Upper lobe of left lung (tissue), 6 donors: ENCODE results near the gene COTL1. TPM values are rescaled to one million over a fixed set of nuclear protein-coding genes. Genes with fewer than 3 reads are reported as not detected.
A peak's percentile ranks its signal among the peaks of the same experiment; 100 is the strongest.

Source experiments
- ATAC-seq, 2 donors: fragments of 200-7000 bp; cut with Tn5 transposase; one replicate each; pipeline ENCODE4 v1.9.1; 2022; ENCODE audit warnings: mild to moderate bottlenecking in 2 of 2, moderate library complexity in 2 of 2; ENCODE audit not compliant: low FRiP score in 2 of 2
- DNase-seq, 2 donors: peaks; one replicate each; pipeline ENCODE4 v3.0.0-alpha.2; 2019 to 2020
- H3K27ac ChIP-seq, 4 donors: fragments of 200-600 bp; sonication (generic); one replicate each; pipeline ENCODE4 v1.5.1; 2016 to 2019
- H3K27me3 ChIP-seq, 4 donors: fragments of 200-600 bp; sonication (generic); one replicate each; pipeline ENCODE4 v1.5.1; 2017 to 2019
- H3K36me3 ChIP-seq, 4 donors: fragments of 200-600 bp; sonication (generic); one replicate each; pipeline ENCODE4 v1.5.1; 2016 to 2019
- H3K4me1 ChIP-seq, 4 donors: fragments of 200-600 bp; sonication (generic); one replicate each; pipeline ENCODE4 v1.5.1; 2018 to 2019
- H3K4me3 ChIP-seq, 4 donors: fragments of 200-600 bp; sonication (generic); one replicate each; pipeline ENCODE4 v1.5.1; 2017 to 2019; ENCODE audit warnings: mild to moderate bottlenecking in 2 of 4, moderate library complexity in 1 of 4
- H3K9me3 ChIP-seq, 4 donors: fragments of 200-600 bp; sonication (generic); one replicate each; pipeline ENCODE4 v1.5.1; 2018 to 2019
- EP300 ChIP-seq, 4 donors: sonication (generic); formaldehyde crosslinking; IDR thresholded peaks; one replicate each; pipeline ENCODE4 v1.5.1; 2017; ENCODE audit warnings: antibody characterized with exemption in 4 of 4, control low read depth in 2 of 4
- POLR2A ChIP-seq, 4 donors: fragments of 450-650 bp; IDR thresholded peaks; one replicate each; pipeline ENCODE4 v1.5.1; 2016 to 2017; ENCODE audit warnings: antibody characterized with exemption in 4 of 4, mild to moderate bottlenecking in 2 of 4
- POLR2AphosphoS5 ChIP-seq, 2 donors: sonication (generic); formaldehyde crosslinking; IDR thresholded peaks; one replicate each; pipeline ENCODE4 v1.5.1; 2017; ENCODE audit warnings: antibody characterized with exemption in 2 of 2
- WGBS, 2 donors: methylation state at CpG; one replicate each; pipeline ENCODE4 v1.1.5; 2017 to 2018; 5-methylcytosine and 5-hydroxymethylcytosine counted together
- total RNA-seq, 6 donors: library from RNA; depleted of rRNA in 4 of 6; stranded (reverse); fragments of >200 nt in 4 of 6; gene quantifications; one replicate each; pipeline versions ENCODE4 v1.1.0 to v1.2.1, GENCODE V29; 2016 to 2021
- TF ChIP-seq, protein P1 (sequence below), 6 experiments: fragments of 450-650 bp in 4 of 6; fragments of 200-600 bp in 2 of 6; sonication (generic) in 2 of 6; IDR thresholded peaks; one replicate each; pipeline ENCODE4 v1.5.1; 2016 to 2019; ENCODE audit warnings: antibody characterized with exemption in 6 of 6
- donor health status: DM: no; HTN: no; CAD: no; lungs with moderate emphysema.
- donor health status: DM: no; HTN: yes; CAD: no; lungs with severe emphysema.

Gene COTL1
- total RNA-seq, 6 donors from 2014 or later: 31.6 to 256 (median 75.6) TPM

- ATAC-seq (no peak), DNase-seq (no peak)
- H3K36me3 ChIP-seq: no peaks in the 10 kb centered on the region
- peak overlapping the region in 2 of 4 donors; percentile 7 to 10 for H3K27ac ChIP-seq
- peaks cover 0 to 2% (median under 1%) of the 10 kb centered on the region in 4 donors for H3K4me1 ChIP-seq
- TF ChIP-seq POLR2A (IDR thresholded peaks at IDR 0.05) (no peak), POLR2AphosphoS5 (IDR thresholded peaks at IDR 0.05) (no peak), EP300 (IDR thresholded peaks at IDR 0.05) (no peak)
- TF ChIP-seq, protein P1, sequence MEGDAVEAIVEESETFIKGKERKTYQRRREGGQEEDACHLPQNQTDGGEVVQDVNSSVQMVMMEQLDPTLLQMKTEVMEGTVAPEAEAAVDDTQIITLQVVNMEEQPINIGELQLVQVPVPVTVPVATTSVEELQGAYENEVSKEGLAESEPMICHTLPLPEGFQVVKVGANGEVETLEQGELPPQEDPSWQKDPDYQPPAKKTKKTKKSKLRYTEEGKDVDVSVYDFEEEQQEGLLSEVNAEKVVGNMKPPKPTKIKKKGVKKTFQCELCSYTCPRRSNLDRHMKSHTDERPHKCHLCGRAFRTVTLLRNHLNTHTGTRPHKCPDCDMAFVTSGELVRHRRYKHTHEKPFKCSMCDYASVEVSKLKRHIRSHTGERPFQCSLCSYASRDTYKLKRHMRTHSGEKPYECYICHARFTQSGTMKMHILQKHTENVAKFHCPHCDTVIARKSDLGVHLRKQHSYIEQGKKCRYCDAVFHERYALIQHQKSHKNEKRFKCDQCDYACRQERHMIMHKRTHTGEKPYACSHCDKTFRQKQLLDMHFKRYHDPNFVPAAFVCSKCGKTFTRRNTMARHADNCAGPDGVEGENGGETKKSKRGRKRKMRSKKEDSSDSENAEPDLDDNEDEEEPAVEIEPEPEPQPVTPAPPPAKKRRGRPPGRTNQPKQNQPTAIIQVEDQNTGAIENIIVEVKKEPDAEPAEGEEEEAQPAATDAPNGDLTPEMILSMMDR (IDR thresholded peaks at IDR 0.05): no peak
- H3K9me3 ChIP-seq: no peaks in the 10 kb centered on the region
- H3K27me3 ChIP-seq: no peaks in the 10 kb centered on the region
- peak overlapping the region in 1 of 4 donors; percentile 13 for H3K4me3 ChIP-seq
- 74 to 75% methylated on average over 10 to 11 of the region's 11 CpGs for WGBS, 2 donors
These were observed 63.9 kb downstream of the COTL1 start for GRCh38 chr16:84553873-84554399.

DNA sequence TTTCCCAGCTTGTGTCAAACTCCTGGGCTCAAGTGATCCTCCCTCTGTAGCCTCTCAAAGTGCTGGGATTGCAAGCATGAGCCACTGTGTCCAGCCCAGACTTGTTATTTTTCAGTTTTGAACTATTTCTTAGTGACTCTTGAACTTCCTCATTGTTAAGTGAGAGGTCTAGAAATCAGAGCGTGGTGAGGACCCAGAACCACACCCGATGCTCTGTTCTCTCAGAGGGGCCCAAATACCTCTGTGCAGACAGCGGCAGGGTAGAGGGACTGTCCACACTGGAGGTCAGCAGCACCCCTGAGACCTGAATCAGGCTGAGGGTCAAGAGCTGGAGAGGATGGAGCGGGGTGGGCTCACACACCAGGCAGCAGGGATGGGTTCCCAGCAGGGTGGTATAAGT is 65.7 kb downstream of the COTL1 start:
- Histone ChIP-seq H3K4me3 (no peak overlapping the region), H3K4me1 (peaks cover 0 to 6% (median 1%) of the 10 kb centered on the region in 4 donors), H3K36me3 (no peaks in the 10 kb centered on the region), H3K9me3 (no peaks in the 10 kb centered on the region), H3K27ac (no peak overlapping the region), H3K27me3 (no peaks in the 10 kb centered on the region)
- WGBS, 2 donors: 69 to 76% methylated on average over 4 of the region's 4 CpGs
- DNase-seq (no peak), ATAC-seq (no peak)
- TF ChIP-seq EP300 (IDR thresholded peaks at IDR 0.05) (no peak), POLR2A (IDR thresholded peaks at IDR 0.05) (no peak), POLR2AphosphoS5 (IDR thresholded peaks at IDR 0.05) (no peak)
- TF ChIP-seq, protein P1 (IDR thresholded peaks at IDR 0.05): no peak

DNA sequence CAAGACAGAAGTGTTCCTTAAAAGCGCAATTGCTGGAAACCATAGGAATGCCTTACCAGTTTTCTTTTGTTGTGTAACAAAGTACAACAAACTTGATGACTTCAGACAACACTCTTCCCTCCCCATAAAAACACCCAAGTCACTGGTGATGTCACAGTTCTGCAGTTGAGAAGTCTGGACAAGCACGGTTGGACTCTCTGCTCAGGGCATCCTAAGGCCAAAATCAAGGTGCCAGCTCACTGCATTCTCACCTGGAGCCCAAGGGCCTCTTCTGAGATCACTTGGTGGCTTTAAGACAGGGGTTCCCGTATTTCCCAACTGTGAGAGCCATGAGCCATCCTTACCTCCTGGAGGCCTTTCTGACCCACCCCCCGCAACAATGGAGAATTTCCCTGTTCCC is 67.8 kb downstream of the COTL1 start:
- Histone ChIP-seq H3K27ac (peak overlapping the region in 2 of 4 donors; percentile 82 to 83), H3K9me3 (no peaks in the 10 kb centered on the region), H3K27me3 (no peaks in the 10 kb centered on the region), H3K4me1 (peaks cover 0 to 6% (median 1%) of the 10 kb centered on the region in 4 donors), H3K4me3 (no peak overlapping the region), H3K36me3 (no peaks in the 10 kb centered on the region)
- TF ChIP-seq, protein P1 (IDR thresholded peaks at IDR 0.05): no peak
- DNase-seq (no peak), ATAC-seq (no peak)
- 66 to 80% methylated on average over 4 of the region's 4 CpGs for WGBS, 2 donors

DNA sequence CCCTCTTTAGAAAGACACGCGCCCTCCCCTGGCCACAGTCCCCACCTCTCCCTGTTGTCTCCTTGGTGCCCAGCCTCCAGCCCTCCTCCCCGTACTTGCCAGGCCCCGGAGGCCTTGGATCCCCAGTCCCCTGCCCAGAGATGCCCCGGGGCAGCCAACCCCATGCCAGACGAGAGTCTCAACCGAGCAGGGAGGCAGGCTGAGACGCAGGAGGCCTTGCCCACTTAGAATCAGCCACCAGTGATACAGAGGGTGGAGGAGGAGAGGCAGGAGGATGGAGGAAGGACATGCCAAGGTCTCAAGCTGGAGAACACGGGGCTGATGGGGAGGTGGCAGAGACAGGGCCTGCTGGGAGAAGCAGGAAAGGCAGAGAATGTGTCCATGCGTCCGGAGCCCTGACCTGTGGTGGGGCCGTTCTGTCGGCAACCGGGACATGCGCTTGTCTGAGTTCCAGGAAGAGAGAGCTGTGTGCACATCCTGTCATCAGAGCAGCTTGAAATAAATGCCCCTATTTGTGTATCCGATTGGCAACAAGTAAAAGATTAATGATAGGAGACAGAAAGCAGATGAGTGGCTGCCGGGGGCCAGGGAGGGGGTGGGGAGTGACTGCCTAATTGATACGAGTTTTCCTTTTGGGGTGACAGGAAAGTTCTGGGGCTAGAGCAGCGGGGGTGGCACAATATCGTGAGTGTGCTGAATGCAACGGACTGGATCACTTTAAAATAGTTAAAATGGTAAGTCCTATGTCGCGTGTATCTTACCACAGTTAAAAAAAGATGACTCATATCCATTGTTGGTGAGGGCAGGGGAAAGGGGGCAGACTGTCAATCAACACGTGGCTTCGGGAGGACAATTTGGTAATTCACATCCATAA is 68.7 kb downstream of the COTL1 start:
- Histone ChIP-seq H3K27me3 (no peaks in the 10 kb centered on the region), H3K4me1 (peaks cover 0 to 6% (median 1%) of the 10 kb centered on the region in 4 donors), H3K4me3 (peak overlapping the region in 1 of 4 donors; percentile 13), H3K27ac (peak overlapping the region; percentile 62 to 85 (median 82)), H3K9me3 (no peaks in the 10 kb centered on the region), H3K36me3 (no peaks in the 10 kb centered on the region)
- peak; percentile 12 to 45 for ATAC-seq
- DNase-seq: peak in 1 of 2 donors; percentile 39
- TF ChIP-seq POLR2AphosphoS5 (IDR thresholded peaks at IDR 0.05) (peak; percentile 59 to 77), EP300 (IDR thresholded peaks at IDR 0.05) (peak in 2 of 4 donors; percentile 36 to 51), POLR2A (IDR thresholded peaks at IDR 0.05) (peak in 1 of 4 donors; percentile 34)
- TF ChIP-seq, protein P1 (IDR thresholded peaks at IDR 0.05): peak in 1 of 6 experiments; percentile 7
- 53 to 55% methylated on average over 25 of the region's 25 CpGs for WGBS, 2 donors
